CD4-positive, alpha-beta T cell treated with Interleukin-2 at 100 ng/mL for 4 hours (primary cell): ENCODE measurements around the gene SLCO3A1.

ENCODE experiments used
- DNase-seq: peaks from one replicate; pipeline ENCODE4 v3.0.0-alpha.2; 2020; ENCODE audit warnings: low spot score

The SLCO3A1 gene

GRCh38 chr15:91853511-91853947, at the start of gene SLCO3A1:
SLCO3A1 (plus strand) TSS chr15:91853708.
- DNase-seq: peak; percentile 82

- no peak for DNase-seq
These were observed 46.4 kb upstream of the SLCO3A1 start for GRCh38 chr15:91807122-91807521.

GRCh38 chr15:91813924-91814323, 39.6 kb upstream of the SLCO3A1 start:
- no peak for DNase-seq

GRCh38 chr15:91816942-91817341, 36.6 kb upstream of the SLCO3A1 start:
- DNase-seq: no peak

GRCh38 chr15:91821458-91821857, 32.0 kb upstream of the SLCO3A1 start:
- DNase-seq: no peak

GRCh38 chr15:91824256-91824655, 29.3 kb upstream of the SLCO3A1 start:
- no peak for DNase-seq

- DNase-seq: no peak
These were observed 27.1 kb upstream of the SLCO3A1 start for GRCh38 chr15:91826443-91826842.

GRCh38 chr15:91833056-91833455, 20.5 kb upstream of the SLCO3A1 start:
- DNase-seq: no peak

GRCh38 chr15:91839867-91840266, 13.6 kb upstream of the SLCO3A1 start:
- no peak for DNase-seq

- no peak for DNase-seq
These were observed 11.6 kb upstream of the SLCO3A1 start for GRCh38 chr15:91841861-91842260.

GRCh38 chr15:91844341-91844740, 9.2 kb upstream of the SLCO3A1 start:
- DNase-seq: no peak

- DNase-seq: no peak
These were observed 8.6 kb upstream of the SLCO3A1 start for GRCh38 chr15:91844928-91845327.

GRCh38 chr15:91845720-91846119, 7.8 kb upstream of the SLCO3A1 start:
- no peak for DNase-seq

GRCh38 chr15:91849180-91849579, 4.3 kb upstream of the SLCO3A1 start:
- DNase-seq: no peak

- peak; percentile 71 for DNase-seq
These were observed 3.8 kb upstream of the SLCO3A1 start for GRCh38 chr15:91849749-91850161.

- peak; percentile 76 for DNase-seq
These were observed 582 bp upstream of the SLCO3A1 start for GRCh38 chr15:91852741-91853510.

GRCh38 chr15:91853948-91854638, 585 bp downstream of the SLCO3A1 start:
- peak; percentile 34 for DNase-seq

GRCh38 chr15:91854639-91854990, 1.1 kb downstream of the SLCO3A1 start:
- peak; percentile 53 for DNase-seq

GRCh38 chr15:91855241-91855640, 1.7 kb downstream of the SLCO3A1 start:
- no peak for DNase-seq

- DNase-seq: peak; percentile 39
These were observed 2.4 kb downstream of the SLCO3A1 start for GRCh38 chr15:91855684-91856489.

- DNase-seq: peak; percentile 43
These were observed 3.7 kb downstream of the SLCO3A1 start for GRCh38 chr15:91857224-91857585.

- peak; percentile 90 for DNase-seq
These were observed 4.3 kb downstream of the SLCO3A1 start for GRCh38 chr15:91857772-91858171.

- no peak for DNase-seq
These were observed 7.0 kb downstream of the SLCO3A1 start for GRCh38 chr15:91860498-91860897.
